DMS114 treated with DMSO at 0.1 percent for 48 hours (cell line): ENCODE data around the gene PPM1M.

Experiments used
- DNase-seq: peaks from one replicate; lab custom pipeline; 2025; ENCODE audit not compliant: unreplicated experiment; lab: John Stamatoyannopoulos, UW

PPM1M gene, protein sequence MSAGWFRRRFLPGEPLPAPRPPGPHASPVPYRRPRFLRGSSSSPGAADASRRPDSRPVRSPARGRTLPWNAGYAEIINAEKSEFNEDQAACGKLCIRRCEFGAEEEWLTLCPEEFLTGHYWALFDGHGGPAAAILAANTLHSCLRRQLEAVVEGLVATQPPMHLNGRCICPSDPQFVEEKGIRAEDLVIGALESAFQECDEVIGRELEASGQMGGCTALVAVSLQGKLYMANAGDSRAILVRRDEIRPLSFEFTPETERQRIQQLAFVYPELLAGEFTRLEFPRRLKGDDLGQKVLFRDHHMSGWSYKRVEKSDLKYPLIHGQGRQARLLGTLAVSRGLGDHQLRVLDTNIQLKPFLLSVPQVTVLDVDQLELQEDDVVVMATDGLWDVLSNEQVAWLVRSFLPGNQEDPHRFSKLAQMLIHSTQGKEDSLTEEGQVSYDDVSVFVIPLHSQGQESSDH

DNA sequence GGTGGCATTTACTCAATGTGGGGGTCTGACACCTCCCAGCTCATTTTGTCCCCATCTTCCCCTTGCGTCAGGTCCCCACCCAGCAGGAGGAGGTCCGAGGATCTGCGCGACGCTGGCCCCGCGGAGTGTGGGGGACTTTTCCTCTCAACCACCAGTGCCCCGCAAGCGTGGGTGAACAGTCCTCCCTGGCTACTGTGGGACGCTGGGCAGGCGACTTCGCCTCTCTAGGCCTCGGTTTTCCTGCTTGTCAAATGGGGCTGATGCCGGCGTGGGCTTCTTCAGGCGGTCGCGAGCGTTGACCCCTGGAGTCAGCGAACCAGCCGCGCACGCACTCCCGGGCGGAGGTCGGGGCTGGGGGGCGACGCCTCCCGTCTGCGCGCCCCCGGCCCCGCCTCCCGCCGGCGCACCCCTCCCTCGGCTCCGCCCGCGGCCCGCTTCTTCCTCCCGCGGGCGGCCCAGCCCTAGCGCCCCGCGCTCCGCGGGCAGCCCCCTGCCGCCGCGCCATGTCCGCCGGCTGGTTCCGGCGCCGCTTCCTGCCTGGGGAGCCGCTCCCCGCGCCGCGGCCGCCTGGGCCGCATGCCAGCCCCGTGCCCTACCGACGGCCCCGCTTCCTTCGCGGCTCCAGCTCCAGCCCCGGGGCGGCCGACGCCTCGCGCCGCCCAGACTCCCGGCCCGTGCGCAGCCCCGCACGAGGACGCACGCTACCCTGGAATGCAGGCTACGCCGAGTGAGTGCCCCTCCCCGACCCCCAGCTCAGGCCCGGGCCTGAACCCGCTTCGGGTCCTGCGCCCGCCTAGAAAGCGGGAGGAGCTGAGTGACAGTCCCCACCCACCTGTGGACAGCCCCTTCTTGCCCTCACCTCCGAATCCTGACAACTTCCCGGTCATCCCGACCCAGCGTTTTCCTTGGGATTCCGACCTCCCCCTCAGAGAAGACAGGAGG, at the start of gene PPM1M:
Gene PPM1M (plus strand): TSS at position 438 of the 942 bp plus-strand sequence. CDS start 66 bp downstream, at position 504.
- no peak for DNase-seq

DNA sequence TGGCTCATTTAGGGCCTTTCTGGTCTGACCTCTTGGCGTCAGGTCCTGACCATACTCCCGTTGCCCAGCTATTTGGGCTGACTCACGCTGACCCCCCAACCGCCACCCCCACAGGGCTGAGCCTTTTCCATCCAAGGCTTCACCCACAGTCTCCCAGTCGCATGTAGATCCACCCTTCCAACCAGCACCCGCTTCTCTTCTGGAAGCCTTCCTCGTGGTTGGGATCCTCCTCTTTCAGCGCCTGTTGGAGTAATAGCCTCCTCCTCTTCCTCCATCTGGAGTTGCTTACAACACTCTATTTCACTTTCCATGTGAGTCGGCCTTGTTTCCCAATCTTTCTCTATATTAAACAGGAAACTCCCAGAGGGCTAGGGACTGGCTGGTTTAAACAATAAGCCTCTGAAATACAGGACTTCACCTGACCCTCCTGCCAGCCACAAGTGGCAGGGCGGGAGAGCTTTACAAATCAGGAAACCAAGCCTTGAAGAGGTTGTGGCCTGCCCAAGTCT, 49.7 kb upstream of the PPM1M start:
- DNase-seq: no peak

DNA sequence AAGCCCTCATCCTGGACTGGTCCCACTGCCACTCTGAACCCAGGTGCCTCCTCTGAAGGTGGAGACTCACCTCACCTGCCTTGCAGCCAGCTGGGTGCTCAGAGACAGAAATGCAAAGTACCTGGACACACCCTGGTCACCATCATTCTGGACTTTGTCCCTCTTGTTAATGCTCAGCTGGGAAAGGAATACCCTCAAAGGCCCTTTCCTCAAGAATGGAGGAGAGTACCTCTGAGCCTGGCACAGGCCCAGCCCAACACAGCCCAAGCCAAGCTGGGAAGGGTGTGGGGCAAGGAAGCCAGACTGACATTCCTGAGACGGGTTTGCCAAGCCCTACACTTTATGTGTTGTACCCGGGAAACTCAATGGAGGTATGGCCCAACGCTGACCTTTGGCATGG, 48.6 kb upstream of the PPM1M start:
- DNase-seq: no peak

DNA sequence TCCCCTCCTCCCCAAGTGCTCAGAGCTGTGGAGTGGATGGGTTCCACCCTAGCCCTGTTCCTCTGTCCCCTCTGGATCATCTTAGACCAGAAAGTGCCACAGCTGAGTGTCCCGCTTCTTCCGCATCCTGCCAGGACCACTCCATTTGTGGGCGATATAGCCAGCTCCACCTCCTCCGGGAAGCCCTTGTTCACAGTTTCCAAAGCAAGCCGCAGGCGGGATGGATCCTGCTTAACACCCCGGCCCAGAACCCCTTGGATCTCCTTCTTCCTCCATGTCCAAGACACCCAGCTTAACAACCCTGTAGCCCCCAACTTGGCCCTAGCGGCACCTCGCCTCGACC, 48.1 kb upstream of the PPM1M start:
- DNase-seq: no peak

DNA sequence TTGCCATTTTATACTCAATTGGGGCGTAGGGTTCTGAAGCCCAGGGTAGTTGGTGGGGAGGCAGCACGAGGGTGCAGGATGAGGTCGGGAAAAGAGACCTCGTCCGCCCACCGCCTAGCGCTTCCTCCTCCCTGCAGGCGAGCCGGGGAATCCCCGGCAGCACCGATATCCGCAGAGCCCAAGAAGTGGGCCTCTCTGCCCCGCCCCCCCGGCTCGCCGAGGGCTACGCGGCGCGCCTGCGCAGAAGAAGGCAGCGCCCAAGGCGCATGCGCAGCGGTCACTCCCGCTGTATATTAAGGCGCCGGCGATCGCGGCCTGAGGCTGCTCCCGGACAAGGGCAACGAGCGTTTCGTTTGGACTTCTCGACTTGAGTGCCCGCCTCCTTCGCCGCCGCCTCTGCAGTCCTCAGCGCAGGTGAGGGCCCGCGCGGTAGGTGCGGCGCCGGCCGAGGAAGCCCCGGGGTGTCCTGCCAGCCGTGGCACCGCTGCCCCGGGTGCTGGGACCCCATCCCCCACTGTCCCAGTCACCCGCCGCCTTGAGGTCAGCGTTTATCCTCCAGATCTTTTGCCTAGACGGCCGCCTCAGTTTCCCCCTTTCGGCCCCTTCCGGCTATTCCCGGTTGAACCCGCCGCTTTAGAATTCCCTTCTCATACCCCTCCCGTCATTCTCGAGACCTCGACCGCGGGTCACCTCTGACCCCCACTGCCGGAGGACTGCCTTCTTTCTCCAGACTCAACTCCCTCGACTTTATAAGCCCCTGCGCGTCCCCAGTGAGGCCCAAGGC, 47.5 kb upstream of the PPM1M start, which contains the start of gene ALAS1:
Gene ALAS1 (plus strand): TSS at position 319 of the 784 bp plus-strand sequence. CDS start 1,082 bp downstream, outside the sequence.
- peak; percentile 71 for DNase-seq

DNA sequence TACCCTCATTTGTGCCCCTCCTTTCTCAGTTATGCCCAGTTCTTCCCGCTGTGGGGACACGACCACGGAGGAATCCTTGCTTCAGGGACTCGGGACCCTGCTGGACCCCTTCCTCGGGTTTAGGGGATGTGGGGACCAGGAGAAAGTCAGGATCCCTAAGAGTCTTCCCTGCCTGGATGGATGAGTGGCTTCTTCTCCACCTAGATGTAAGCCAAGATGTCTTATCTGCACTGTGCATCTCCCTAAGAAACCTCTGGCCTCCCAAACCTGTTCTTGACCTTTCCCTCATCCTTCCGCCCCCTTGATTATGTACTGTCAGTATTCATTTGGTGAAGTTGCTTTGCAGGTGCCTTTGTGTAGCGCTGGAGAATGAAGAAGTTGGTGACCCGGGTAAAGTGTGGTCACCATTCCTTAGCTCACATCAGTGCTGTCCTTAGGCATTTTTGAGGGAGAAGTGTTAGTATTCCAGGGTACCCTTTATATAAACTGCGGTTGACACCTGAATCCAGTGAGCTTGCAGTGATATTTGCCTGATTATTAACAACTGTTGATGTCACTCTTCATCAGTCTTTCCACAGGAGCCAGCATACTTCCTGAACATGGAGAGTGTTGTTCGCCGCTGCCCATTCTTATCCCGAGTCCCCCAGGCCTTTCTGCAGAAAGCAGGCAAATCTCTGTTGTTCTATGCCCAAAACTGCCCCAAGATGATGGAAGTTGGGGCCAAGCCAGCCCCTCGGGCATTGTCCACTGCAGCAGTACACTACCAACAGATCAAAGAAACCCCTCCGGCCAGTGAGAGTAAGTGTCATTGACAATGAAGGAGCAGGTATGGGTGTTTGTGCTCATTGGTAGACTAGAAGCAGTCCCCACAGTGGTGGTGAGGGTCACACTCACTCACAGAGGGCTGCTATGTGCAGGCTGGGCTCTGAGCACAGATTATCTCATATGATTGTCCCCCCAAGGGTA, 46.6 kb upstream of the PPM1M start:
- no peak for DNase-seq

DNA sequence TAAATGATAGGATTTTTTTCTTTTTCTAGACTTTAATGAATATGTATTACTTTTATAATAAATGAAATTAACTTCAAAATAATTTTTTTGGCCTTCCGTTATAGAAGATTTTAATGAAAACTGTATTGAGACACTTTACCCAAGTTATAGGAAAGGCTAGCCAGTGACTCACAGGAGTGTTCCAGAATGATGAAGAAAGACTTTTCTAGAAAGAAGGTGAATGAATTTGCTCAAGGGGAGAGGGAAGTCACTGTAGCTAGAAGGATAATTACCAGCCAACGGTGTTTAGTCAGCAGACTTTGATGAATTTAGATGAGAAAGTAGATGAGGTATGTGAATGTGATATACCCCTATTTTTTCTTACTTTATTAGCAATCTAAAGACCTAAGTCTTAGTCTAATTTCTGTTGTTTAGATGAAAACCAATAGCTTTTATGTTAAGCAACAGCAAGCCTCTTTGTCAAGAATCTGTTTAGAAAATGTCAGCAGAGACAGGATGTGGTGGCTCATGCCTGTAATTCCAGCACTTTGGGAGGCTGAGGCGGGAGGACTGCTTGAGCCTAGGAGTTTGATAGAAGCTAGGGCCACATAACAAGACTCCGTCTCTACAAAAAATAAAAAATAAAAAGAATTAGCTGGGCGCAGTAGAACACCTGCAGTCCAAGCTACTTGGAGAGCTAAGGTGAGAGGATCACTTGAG, 44.4 kb upstream of the PPM1M start:
- DNase-seq: no peak

DNA sequence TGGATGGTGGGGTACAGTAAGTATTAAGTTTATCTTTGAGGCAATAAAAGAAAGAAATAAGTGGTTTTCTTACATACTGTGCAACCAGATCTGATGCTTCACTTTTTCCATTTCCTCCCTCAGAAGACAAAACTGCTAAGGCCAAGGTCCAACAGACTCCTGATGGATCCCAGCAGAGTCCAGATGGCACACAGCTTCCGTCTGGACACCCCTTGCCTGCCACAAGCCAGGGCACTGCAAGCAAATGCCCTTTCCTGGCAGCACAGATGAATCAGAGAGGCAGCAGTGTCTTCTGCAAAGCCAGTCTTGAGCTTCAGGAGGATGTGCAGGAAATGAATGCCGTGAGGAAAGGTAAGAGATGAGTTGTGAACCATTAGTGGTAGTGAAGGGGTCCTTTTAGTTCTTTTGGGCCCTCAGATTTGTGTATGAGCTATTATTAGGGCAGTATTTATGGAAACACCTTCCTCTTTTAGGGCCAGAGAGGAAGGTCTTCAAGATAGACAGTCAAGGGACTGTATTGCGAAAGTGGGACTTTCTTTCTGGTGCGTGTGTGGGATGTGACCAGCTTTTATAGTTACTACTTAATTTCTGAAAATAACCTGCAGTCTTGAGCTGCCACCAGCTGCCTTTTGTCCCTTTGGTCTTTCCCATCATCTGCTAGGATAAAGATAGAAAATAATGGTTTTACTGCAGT, 43.0 kb upstream of the PPM1M start:
- DNase-seq: no peak

DNA sequence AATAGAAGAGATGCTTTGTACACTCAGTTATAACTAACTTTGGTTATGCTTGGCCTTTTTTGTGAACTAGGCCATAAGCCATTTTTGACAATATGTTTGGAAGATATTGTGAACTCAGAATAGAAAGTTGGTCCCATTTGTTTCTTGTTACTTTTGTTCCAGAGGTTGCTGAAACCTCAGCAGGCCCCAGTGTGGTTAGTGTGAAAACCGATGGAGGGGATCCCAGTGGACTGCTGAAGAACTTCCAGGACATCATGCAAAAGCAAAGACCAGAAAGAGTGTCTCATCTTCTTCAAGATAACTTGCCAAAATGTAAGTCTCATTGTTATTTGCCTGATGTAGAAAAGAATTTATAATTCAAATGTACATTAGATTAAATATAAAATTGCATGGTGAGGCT, 41.9 kb upstream of the PPM1M start:
- no peak for DNase-seq

DNA sequence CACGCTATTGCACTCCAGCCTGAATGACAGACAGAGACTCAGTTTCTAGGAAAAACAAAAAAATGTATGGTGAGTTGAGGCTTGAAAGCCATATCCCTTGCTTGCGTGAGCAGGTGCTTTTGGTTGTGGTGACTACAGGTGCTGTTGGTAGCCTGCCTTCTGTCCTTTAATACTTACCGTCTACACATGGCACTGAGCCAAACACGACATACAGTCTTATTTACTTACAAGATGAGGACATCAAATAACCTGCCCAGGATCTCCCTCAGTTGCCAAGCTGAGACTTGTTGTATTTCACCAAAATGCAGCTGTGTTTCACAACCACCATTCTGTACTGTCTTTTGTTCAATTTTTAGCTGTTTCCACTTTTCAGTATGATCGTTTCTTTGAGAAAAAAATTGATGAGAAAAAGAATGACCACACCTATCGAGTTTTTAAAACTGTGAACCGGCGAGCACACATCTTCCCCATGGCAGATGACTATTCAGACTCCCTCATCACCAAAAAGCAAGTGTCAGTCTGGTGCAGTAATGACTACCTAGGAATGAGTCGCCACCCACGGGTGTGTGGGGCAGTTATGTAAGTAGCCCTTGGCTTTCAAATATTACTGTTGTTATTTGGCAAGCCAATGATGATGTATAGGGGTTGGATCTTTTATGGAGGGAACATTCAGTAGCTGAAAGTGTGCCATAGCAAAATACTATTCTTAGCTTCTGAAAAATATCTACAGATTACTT, 41.1 kb upstream of the PPM1M start:
- no peak for DNase-seq

DNA sequence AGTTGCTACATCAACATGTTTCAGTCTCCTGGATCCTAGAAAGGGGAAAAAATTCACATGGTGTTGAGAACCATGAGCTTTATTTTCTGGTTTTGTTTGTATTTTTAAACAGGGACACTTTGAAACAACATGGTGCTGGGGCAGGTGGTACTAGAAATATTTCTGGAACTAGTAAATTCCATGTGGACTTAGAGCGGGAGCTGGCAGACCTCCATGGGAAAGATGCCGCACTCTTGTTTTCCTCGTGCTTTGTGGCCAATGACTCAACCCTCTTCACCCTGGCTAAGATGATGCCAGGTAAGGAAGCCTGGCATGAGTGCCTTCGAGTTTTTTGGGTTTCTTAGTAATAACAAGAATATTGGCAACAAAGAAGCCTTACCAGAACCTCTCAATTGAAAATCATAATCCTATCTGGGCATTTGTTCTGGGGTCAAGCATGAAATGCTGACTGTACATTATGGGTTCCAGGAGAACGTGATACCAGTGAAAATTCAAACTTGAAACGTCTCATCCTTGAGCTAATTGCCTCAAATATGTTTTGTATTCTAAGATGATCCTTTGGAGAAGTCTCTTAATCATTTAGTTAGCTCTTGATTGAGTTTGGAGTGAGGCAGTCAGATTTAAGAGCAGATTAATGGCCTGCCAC, 39.7 kb upstream of the PPM1M start:
- no peak for DNase-seq

DNA sequence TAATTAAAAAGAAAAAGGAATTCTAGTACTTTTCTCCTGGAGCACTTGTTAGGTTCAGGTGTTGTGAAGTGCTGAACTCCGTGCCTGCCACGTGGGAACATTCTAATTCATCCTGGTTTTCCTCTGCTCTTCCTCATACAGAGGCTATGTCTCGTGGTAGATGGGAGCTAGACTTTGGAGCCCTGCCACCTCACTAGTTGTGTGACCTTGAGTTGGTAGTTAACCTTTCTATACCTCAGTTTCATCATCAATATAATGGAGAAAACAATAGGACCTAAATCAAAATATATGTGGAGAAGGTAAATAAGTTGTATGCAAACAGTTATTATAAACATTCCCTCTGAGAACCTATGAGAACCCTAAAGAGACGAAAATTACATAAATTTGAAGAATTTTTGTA, 37.0 kb upstream of the PPM1M start:
- DNase-seq: no peak

DNA sequence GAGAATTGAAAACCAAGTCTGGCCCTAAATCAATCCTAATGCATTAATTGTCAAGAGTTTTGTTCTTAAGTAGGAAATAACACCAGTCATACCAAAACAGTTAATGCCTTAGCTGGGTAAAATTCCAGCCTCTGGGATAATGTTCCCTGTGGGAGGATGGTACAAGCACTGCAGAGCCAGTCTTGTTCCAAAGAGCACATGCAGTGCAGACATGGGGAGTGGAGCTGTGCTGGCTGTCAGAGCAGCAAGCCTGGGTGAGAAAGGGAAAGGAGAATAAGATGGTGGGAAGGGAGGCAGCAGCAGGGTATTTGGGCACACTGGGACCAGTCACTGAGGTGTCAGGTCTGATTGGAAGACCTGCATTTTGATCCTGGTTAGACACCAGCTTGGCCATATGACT, 35.5 kb upstream of the PPM1M start:
- DNase-seq: no peak

DNA sequence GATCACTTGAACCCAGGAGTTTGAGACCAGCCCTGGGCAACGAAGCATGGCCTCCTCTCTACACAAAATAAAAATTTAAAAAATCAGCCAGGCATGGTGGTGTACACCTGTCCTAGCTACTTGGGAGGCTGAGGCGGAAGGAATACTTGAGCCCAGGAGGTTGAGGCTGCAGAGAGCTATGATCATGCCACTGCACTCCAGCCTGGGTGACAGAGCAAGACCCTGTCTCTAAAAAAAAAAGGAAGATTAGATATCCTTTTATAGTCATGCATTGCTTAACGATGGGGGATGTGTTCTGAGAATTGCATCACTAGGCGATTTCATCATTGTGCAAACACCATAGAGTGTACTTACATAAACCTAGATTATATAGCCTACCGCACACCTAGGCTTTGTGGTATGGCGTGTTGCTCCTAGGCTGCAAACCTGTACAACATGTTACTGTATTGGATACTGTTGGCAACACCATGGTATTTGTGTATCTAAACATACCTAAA, 35.0 kb upstream of the PPM1M start:
- DNase-seq: no peak

DNA sequence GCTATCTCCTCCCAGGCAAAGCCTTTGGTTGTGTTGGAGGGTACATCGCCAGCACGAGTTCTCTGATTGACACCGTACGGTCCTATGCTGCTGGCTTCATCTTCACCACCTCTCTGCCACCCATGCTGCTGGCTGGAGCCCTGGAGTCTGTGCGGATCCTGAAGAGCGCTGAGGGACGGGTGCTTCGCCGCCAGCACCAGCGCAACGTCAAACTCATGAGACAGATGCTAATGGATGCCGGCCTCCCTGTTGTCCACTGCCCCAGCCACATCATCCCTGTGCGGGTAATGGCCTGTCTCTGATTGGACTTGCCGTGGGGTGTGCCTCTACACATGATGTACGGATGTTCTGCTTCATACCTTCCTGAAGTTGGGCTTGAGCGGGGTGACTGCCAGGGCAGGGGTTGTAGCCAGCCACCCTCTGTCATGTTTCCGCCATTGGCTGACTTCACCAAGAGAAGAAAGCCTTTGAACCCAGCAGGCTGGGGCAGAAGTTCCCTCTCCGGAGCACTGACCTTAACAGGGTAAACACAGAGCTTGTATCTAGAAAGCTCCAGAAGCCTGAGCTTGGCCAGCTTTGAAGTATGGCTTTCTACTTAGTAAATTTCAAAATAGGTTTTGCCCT, 34.2 kb upstream of the PPM1M start:
- DNase-seq: no peak

DNA sequence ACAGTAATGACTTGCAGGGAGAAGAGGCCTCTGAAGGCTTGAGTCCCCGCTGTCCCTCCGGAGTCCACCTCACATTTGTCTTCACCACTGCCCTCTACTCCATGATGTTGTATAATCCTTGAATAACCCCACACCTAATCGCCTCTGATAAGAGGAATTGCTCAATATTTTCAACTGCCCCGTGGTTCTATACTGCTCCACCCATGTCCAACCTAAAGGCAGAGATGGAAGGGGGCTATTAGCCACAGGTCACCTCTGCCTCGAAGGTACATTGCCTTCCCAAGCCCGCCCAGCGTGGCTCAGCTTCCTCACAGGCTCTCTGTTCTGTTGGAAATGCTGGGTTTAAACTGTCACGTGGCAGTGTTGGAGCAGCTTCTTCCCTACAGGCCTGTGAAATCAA, 32.6 kb upstream of the PPM1M start:
- no peak for DNase-seq

DNA sequence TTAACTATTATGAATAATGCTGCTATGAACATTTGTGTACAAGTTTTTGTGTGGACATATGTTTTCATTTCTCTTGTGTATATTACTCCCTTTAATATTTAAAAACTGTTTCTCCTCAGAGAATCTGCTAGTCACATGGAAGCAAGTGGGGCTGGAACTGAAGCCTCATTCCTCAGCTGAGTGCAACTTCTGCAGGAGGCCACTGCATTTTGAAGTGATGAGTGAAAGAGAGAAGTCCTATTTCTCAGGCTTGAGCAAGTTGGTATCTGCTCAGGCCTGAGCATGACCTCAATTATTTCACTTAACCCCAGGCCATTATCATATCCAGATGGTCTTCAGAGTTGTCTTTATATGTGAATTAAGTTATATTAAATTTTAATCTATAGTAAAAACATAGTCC, 31.7 kb upstream of the PPM1M start:
- no peak for DNase-seq
